ENCODE measurements around the gene ATP12A. TPM values are rescaled to one million over a fixed set of nuclear protein-coding genes. Genes with fewer than 3 reads are reported as not detected.

The ATP12A gene
- total RNA-seq, 1 donor from 2014 or later: not detected

DNA sequence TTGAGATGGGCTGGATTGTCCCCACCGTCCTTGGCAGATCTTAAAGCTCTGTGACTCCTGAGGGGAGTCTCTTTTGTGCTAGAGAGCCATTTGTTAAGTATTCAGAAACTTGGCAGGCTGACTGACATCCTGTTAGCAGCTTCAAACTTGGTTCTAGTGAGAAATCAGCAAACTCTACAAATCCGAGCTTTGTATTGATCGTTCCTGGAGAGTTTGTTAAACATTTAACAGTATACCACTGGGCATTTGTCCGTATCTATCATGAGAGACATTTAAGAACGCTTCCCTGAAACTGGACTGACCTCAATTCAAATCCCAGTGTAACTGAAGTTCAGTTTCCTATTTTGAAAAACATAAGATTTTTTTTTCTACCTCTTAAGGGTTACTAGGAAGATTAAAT is 3.1 kb downstream of the ATP12A start:
- intact Hi-C loops (cut with DNase I): no loop called here
- ATAC-seq (no peak), DNase-seq (ENCODE audit: missing footprints) (no peak)

DNA sequence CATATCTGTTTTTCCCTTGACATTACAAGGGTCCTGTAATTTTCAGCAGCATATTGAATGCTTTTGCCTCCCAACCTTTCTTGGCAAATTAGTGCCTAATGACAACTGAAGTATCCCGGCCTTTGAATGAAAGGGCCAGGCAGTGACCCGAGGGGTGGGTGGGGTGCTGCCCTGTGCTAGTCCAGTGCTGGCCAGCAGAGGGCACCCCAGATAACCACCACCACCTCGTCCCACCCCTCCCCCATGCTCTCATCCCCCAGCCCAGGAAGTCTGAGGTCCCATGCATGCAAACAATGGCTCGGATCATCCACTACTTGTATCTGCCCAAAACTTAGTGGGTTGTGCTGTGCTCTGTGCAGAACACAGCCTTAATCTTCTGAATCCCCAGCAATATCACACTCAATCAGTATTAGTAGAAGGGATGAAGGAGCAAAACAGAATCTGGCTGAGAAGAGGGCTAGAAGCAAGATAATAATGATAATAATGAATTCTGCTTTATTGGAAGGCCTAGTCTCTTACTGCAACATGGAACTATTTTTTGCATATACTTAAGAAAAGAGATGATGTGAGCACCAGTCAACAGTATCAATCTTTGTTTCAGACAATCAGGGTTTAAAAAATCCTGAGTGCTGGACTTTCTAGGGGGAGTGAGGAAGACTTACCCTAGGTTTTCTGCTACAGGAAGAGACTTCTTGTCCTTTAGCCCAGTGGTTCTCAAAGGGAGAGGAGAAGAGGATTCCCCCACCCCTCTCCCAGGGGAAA is 3.8 kb downstream of the ATP12A start:
- peak; percentile 79 for ATAC-seq
- intact Hi-C loops (cut with DNase I): no loop called here
- peak; percentile 79 for DNase-seq (ENCODE audit: missing footprints)

DNA sequence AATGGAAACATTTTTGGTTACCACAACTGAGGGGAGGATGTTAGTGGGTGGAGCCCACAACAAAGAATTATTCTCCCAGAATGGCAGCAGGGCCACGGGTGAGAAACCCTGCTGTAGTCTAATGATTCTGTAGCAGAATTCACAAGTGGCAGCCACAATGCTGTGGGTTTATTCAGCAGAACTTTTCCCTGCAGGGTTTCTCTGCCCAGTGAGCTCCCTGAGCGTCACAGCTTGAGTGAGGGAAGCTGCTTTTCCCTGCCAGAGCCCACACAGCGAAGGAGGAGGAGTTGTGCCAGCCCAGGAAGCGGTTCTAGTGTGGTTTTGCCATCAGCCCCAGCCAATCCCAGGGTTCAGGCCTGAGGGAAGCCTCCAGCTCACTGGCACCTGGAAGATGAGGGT is 4.4 kb downstream of the ATP12A start:
- intact Hi-C loops (cut with DNase I): no loop called here
- ATAC-seq: no peak
- DNase-seq (ENCODE audit: missing footprints): no peak

DNA sequence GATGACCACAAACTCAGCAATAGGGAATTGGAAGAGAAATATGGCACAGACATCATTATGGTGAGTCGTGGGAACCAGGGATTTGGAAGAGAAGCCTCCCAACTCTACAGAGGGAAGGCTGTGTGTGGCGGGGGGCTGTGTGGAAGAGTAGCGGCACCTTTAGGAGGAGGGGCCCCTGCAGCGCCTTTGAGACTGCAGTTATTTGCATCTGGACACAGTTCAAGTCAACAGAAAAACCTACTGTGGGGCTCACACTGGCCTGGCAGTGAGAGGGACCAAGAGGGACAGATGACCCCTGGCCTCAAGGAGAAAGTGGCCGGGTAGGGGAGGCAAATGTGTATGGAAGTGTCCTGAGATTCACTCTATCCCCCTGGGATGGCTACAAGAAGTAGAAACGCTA is 5.1 kb downstream of the ATP12A start:
- ATAC-seq: no peak
- no peak for DNase-seq (ENCODE audit: missing footprints)
- intact Hi-C loops (cut with DNase I): no loop called here

- intact Hi-C loops (cut with DNase I): no loop called here
- ATAC-seq: no peak
- DNase-seq (ENCODE audit: missing footprints): no peak
Observed at GRCh38 chr13:24687611-24688010, 7.4 kb downstream of the ATP12A start.

- DNase-seq (ENCODE audit: missing footprints): no peak
- intact Hi-C loops (cut with DNase I): no loop called here
- ATAC-seq: no peak
Observed at GRCh38 chr13:24688111-24688510, 7.9 kb downstream of the ATP12A start.

- intact Hi-C loops (cut with DNase I): no loop called here
- no peak for ATAC-seq
- no peak for DNase-seq (ENCODE audit: missing footprints)
Observed at GRCh38 chr13:24688950-24689349, 8.7 kb downstream of the ATP12A start.

GRCh38 chr13:24691381-24691780 is 11.2 kb downstream of the ATP12A start:
- ATAC-seq: no peak
- intact Hi-C loops (cut with DNase I): loop anchor here (10.0 kb wide), 1 partner anchor 303 kb away; no protein-coding TSS in a partner anchor

DNA sequence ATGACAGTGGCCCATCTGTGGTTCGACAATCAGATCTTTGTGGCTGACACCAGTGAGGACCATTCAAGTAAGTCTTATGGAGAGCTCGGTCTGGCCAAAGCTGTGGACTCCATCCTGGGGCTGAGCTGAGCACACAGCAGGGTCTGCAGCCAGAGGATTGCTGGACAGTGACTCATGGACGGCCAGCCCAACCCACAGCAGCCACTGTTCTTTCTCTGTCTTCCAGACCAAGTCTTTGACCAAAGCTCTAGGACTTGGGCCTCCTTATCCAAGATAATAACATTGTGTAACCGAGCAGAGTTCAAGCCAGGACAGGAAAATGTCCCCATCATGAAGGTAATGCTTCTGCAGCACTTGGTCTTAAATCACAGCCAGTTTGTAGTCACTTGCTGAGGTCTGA is 12.4 kb downstream of the ATP12A start:
- ATAC-seq: peak; percentile 70
- no peak for DNase-seq (ENCODE audit: missing footprints)
- intact Hi-C loops (cut with DNase I): loop anchor here (10.0 kb wide), 1 partner anchor 302 kb away; no protein-coding TSS in a partner anchor

More at GRCh38 chr13:24691381-24691780, 11.2 kb downstream of the ATP12A start:
- DNase-seq (ENCODE audit: missing footprints): no peak

DNA sequence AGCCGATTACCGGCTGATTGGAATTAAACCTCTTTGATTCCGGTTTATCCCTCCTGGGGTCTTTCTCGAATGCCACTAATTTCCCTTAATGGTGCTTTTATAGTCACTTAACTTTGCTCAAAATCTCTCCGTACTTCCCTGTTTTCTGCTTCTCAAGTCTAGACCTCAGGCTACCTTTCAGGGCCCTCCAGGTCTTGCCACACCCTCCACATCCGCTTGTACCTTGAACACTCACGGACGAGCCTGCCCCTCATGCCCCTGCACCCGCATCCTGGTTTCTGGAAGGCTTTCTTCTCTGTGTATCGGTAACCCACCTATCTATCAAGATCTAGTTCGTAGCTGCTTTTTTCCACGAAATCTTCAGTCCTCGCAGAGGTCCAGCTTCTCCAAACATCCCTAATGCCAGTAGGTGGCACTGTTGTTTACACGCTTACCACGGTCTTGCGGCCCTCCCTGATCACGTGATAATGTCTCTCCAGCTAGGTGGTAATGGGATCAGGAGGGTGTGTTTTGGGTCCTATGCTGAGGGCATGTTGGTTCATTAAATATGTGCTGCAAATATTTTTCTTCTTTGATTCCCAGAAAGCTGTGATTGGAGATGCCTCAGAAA is 13.8 kb downstream of the ATP12A start:
- ATAC-seq (peak; percentile 51), DNase-seq (ENCODE audit: missing footprints) (no peak)
- intact Hi-C loops (cut with DNase I): loop anchor here (1.0 to 10.0 kb wide), 2 partner anchors 34 to 301 kb away; no protein-coding TSS in a partner anchor

DNA sequence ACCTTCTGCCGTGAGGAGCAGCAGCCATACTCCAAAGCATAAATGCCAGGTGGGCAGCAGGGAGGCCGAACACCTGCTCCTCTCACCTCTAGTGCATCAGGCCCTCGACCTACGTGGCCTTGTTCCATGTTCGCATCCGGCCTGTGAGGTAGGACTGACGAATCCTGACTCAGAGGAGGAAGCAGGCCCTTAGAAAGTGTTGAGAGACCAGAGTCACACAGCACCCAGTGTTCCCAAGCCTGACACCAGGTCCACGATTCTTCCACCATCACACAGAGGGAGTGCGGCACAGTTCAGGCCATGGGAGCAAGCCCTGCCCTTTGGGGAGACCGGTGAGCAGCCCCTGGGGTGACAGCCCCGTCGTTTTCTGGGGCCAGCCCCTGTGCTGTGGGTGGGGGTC is 14.7 kb downstream of the ATP12A start:
- intact Hi-C loops (cut with DNase I): loop anchor here (1.0 to 10.0 kb wide), 2 partner anchors 33 to 300 kb away; no protein-coding TSS in a partner anchor
- DNase-seq (ENCODE audit: missing footprints): no peak
- no peak for ATAC-seq

DNA sequence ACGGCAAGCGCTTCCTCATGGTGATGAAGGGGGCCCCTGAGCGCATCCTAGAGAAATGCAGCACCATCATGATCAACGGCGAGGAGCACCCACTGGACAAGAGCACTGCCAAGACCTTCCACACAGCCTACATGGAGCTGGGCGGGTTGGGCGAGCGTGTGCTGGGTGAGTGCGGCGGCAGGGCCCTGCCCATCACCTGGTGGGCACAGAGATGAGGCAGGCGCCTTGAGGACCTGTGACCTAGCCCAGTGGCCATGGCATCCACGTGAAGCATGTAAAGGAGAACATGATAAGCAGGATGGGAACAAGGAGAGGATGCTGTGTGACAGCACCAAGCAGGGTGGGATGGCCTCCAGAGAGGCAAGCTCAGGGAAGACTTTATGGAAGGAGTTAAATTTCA is 18.5 kb downstream of the ATP12A start:
- ATAC-seq: no peak
- intact Hi-C loops (cut with DNase I): loop anchor here (10.0 kb wide), 1 partner anchor 296 kb away; no protein-coding TSS in a partner anchor
- no peak for DNase-seq (ENCODE audit: missing footprints)

GRCh38 chr13:24699541-24699940 is 19.3 kb downstream of the ATP12A start:
- ATAC-seq (no peak), DNase-seq (ENCODE audit: missing footprints) (no peak)
- intact Hi-C loops (cut with DNase I): loop anchor here (10.0 kb wide), 1 partner anchor 295 kb away; no protein-coding TSS in a partner anchor

- ATAC-seq (no peak), DNase-seq (ENCODE audit: missing footprints) (no peak)
- intact Hi-C loops (cut with DNase I): no loop called here
Observed at GRCh38 chr13:24700539-24700938, 20.3 kb downstream of the ATP12A start.

DNA sequence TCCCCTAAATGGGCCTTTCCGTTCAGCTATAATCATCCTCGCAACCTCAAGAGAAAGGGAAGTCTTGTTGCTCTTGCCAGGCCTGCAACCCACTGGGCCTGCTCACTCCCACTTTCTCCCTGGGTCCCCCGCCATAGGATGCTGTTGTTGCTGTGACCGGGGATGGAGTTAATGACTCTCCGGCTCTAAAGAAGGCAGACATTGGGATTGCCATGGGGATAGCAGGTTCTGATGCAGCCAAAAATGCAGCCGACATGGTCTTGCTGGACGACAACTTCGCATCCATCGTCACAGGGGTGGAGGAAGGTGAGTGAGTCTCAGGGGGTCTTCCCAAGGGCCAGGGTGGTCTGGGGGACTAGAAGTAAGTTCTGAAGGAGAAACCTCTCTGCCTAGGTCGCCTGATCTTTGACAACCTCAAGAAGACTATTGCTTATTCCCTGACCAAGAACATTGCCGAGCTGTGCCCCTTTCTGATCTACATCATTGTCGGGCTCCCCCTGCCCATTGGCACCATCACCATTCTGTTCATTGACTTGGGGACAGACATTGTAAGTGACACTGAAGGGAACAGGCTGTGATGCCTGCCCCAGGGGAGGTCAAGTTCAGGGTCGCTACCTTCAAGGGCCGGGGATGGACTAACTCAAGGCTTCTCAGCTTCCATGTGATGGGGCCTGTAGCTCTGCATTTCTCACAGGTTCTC is 26.8 kb downstream of the ATP12A start:
- intact Hi-C loops (cut with DNase I): no loop called here
- DNase-seq (ENCODE audit: missing footprints): no peak
- ATAC-seq: no peak

DNA sequence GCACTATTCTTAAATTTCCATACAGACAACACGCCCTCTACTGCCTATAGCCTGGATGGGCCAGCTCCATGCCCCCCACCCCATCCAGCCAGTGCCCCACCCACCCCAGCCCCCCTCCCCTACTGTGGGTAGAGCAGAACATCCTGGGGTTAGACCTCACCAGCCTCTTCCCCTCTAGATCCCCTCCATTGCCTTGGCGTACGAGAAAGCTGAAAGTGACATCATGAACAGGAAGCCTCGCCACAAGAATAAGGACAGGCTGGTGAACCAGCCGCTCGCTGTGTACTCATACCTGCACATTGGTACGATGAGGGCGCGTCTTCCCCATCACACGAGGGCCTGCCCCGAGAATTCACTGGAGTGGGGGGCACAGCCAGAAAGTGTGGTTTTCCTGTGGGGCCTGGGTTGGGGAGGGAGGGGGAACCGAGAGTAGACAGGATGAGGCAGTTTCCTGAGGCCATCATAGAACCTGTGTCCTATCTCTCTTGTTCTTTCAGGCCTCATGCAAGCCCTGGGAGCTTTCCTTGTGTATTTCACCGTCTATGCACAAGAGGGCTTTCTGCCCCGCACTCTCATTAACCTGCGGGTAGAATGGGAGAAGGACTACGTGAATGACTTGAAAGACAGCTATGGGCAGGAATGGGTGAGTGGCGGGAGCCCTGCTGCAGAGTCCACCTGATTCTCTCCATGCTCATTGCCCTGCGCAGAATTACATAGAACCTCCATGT is 29.1 kb downstream of the ATP12A start:
- no peak for ATAC-seq
- no peak for DNase-seq (ENCODE audit: missing footprints)
- intact Hi-C loops (cut with DNase I): no loop called here

DNA sequence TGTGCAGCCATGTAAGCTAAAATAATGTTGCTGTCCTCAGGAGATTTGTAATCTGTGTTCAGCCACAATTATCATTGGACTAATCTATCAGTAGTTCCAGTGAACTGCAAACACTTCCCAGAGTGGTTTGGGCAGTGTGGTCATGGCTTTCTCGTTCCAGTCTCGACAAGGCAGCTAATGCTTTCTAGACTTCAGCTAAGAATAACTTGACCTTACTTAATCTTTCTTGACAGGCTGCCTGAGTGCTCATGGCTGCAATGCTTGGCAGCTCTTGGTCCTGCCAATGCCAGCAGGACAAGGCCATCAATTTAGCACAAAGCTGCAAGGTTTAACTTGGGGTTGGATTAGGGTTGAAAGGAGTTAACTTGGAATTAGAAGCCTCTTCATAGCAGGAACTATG is 32.8 kb downstream of the ATP12A start:
- DNase-seq (ENCODE audit: missing footprints) (no peak), ATAC-seq (peak; percentile 88)
- intact Hi-C loops (cut with DNase I): no loop called here

GRCh38 chr13:24716011-24716410 is 35.8 kb downstream of the ATP12A start:
- no peak for DNase-seq (ENCODE audit: missing footprints)
- ATAC-seq: no peak
- intact Hi-C loops (cut with DNase I): no loop called here

DNA sequence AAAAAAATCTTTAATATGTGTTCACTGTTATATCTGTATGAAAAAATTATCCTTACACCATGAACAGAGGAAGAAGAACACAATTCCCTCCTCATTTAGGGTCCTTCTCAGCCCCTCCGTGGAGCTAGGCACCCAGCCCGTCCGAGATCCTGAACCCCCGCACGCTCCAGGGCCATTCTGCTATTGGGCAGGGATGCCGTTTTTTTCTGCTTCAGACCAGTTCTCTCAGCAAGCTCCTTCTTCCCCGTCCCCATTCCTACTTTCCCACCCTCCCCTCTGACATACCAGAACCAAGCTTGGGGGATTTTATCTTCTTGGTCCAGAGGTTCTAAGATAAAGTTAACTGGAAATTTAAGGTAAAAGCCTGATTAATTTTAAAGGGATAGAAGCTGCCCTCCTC is 36.2 kb downstream of the ATP12A start:
- intact Hi-C loops (cut with DNase I): no loop called here
- ATAC-seq (no peak), DNase-seq (ENCODE audit: missing footprints) (no peak)
